GM19023 (cell line): ENCODE data around the gene MED12L.

Source experiments
- ATAC-seq: cut with Tn5 transposase; IDR thresholded peaks from one replicate; pipeline ENCODE4 v1.9.1; 2021; ENCODE audit warnings: mild to moderate bottlenecking, moderate library complexity; ENCODE audit not compliant: unreplicated experiment

The MED12L gene

GRCh38 chr3:151483488-151483887 lies 398.0 kb downstream of the MED12L start:
- no peak for ATAC-seq

DNA sequence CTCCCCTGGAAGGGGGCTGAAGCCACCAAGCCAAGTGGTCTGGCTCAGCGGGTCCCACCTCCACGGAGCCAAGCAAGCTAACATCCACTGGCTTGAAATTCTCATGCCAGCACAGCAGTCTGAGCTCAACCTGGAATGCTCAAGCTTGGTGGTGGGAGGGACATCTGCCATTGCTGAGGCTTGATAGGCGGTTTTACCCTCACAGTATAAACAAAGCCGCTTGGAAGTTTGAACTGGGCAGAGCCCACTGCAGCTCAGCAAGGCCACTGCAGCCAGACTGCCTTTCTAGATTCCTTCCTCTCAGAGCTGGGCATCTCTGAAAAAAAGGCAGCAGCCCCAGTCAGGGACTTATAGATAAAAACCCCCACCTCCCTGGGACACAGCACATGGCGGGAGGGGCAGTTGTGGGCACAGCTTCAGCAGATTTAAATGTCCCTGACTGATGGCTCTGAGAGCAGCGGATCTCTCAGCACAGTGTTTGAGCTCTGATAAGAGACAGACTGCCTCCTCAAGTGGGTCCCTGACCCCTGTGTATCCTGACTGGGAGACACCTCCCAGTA lies 398.6 kb downstream of the MED12L start:
- ATAC-seq, result no peak
